AG09319 (cell line): ENCODE results near the gene GLIPR2.

Experiments
- DNase-seq: peaks from one replicate; pipeline ENCODE4 v3.0.0-alpha.2; 2010; ENCODE audit warnings: low read depth; ENCODE audit errors: extremely low read depth
- CTCF ChIP-seq: IDR thresholded peaks from 2 replicates; pipeline ENCODE4 v1.5.1; 2011; ENCODE audit warnings: low read depth, mild to moderate bottlenecking, inconsistent platforms, low read length, moderate library complexity

Gene GLIPR2

GRCh38 chr9:36099718-36100117 lies 36.8 kb upstream of the GLIPR2 start:
- no peak for DNase-seq
- TF ChIP-seq CTCF: no peak

GRCh38 chr9:36100532-36100931 lies 36.0 kb upstream of the GLIPR2 start:
- no peak for DNase-seq
- peak; percentile 14 for TF ChIP-seq CTCF

GRCh38 chr9:36101916-36102741 lies 34.4 kb upstream of the GLIPR2 start:
- no peak for TF ChIP-seq CTCF
- DNase-seq: peak; percentile 91

GRCh38 chr9:36102742-36103495 lies 33.6 kb upstream of the GLIPR2 start:
- peak; percentile 10 for DNase-seq

GRCh38 chr9:36109071-36109470 lies 27.5 kb upstream of the GLIPR2 start:
- TF ChIP-seq CTCF: no peak
- DNase-seq: no peak

More at GRCh38 chr9:36102742-36103495, 33.6 kb upstream of the GLIPR2 start:
- peak; percentile 37 for TF ChIP-seq CTCF

DNA sequence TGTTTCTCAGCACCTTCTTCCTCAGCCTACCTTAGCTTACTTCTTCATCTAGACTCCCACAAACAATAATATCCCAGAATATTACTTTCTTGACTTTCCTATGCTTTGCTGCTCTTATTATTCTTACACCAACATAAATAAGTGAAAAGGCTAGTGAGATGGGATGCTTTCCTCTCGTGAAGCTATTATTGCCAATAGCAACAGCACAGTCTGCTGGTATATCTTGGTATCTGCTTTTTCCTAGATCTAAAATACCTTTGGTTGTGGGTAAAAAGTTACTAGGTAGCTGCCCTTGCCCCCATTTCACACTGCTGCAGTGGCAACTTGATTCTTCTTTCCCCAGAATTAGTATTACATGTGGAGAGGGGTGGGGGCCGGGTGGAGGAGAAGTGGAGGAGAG lies 26.1 kb upstream of the GLIPR2 start:
- no peak for DNase-seq
- TF ChIP-seq CTCF: no peak; the same call in none of the 2 replicates

DNA sequence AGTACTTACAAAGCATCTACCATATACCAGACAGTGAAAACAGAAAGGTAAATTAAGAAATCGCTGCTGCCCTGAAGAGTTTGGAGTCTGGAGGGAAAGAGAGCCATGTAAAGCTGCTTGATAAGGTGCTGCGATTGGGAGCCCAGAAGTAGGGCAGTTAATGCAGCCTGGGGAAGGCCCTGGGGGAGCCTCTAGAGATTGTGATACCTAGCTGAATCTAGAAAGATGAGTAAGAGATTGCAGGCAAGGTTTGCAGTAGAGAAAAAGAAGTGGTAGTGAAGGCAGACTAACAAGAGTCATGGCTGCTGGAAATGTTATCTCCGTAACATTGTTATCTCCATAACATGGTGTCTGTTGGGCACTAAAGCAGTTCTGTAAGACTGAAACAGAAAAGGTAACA lies 24.0 kb upstream of the GLIPR2 start:
- no peak for TF ChIP-seq CTCF
- no peak for DNase-seq
